ENCODE measurements around the gene GPR37. TPM values are rescaled to one million over a fixed set of nuclear protein-coding genes. Genes with fewer than 3 reads are reported as not detected.

Gene GPR37
- total RNA-seq: 1 to 10 TPM in 1 of 4 donors, under 1 TPM in 1, not detected in 2; 0.53 to 1.1 TPM

- peak in 2 of 3 donors; percentile 56 to 70 for DNase-seq
- H3K9me3 ChIP-seq: no peaks in the 10 kb centered on the region
- H3K27me3 ChIP-seq: peaks cover 0 to 5% of the 10 kb centered on the region in 2 donors
- peaks cover 0 to 18% (median 3%) of the 10 kb centered on the region in 4 donors for H3K4me1 ChIP-seq
- H3K27ac ChIP-seq: peak within 1 kb of the TSS in 1 of 4 donors; percentile 30
- peak within 1 kb of the TSS; percentile 20 to 63 (median 44) for H3K4me3 ChIP-seq
- no peak for TF ChIP-seq POLR2A (IDR thresholded peaks at IDR 0.05)
- TF ChIP-seq, protein P1, sequence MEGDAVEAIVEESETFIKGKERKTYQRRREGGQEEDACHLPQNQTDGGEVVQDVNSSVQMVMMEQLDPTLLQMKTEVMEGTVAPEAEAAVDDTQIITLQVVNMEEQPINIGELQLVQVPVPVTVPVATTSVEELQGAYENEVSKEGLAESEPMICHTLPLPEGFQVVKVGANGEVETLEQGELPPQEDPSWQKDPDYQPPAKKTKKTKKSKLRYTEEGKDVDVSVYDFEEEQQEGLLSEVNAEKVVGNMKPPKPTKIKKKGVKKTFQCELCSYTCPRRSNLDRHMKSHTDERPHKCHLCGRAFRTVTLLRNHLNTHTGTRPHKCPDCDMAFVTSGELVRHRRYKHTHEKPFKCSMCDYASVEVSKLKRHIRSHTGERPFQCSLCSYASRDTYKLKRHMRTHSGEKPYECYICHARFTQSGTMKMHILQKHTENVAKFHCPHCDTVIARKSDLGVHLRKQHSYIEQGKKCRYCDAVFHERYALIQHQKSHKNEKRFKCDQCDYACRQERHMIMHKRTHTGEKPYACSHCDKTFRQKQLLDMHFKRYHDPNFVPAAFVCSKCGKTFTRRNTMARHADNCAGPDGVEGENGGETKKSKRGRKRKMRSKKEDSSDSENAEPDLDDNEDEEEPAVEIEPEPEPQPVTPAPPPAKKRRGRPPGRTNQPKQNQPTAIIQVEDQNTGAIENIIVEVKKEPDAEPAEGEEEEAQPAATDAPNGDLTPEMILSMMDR (IDR thresholded peaks at IDR 0.05): peak in 2 of 6 experiments; percentile 12
- no peaks in the 10 kb centered on the region for H3K36me3 ChIP-seq
Measured at GRCh38 chr7:124765401-124766352, at the start of gene GPR37. Gene GPR37, minus strand, starts transcription at chr7:124765792. Its CDS starts 816 bp downstream, at chr7:124764976.

DNA sequence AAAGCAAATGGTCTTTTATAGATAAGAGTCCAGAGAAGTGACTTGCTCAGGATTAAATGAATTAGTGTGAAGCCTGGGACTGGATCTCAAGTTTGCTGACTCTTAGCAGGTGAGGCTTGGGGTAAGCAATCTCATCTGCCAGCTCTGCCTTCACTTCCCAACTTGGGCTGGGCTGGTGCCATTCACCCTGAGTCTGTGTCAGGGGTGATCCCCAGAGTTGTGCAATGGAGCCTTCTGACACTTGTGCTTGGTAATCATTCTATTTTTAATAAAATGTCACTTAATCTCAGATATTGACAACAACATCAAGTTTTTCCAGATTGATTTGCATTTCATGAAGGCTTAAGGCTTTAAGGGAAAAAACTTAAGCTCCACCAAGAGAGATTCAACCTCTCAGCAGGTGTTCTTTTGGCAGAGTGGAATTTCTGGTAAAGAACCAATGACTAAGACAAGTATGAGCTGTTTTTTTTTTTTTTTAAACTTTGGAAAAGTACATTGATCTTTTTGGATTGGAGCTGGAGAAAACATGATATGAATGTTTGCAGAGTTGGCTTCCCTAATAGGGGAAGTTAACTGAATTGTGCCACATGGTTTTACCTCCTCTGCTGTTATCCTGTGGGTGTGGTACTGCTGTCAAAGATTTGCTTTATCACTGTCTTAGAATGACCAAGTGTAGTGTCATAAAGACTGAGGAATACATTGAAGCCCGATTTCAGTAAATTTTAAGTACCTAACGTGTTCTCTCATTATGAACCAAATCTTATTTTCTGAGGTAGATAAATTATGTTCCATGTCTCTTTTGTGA is 48.6 kb upstream of the GPR37 start:
- Histone ChIP-seq H3K27ac (no peak overlapping the region), H3K27me3 (no peaks in the 10 kb centered on the region), H3K4me1 (no peaks in the 10 kb centered on the region), H3K4me3 (no peak overlapping the region), H3K36me3 (no peaks in the 10 kb centered on the region), H3K9me3 (no peaks in the 10 kb centered on the region)
- no peak for DNase-seq
- TF ChIP-seq POLR2A (IDR thresholded peaks at IDR 0.05): no peak
- TF ChIP-seq, protein P1 (IDR thresholded peaks at IDR 0.05): no peak

DNA sequence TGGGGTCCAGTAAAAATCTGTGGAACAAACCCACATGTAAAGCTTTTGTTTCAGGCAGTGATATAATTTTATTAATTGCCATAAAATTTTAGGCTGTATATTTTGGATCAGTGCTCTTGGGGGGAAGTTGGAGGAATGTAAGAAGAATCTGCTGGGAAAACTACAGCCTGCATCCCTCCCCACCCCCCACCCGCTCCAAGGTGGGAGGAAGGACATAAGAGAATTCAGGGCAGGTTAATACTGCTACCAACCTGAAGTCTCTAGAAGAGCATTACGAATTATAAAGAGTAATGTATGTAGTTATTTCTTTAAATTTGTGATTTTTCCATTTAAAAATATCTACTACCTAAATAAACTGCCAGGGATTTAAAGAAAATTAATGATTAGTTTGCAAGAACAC is 47.2 kb upstream of the GPR37 start:
- Histone ChIP-seq H3K4me3 (no peak overlapping the region), H3K4me1 (no peaks in the 10 kb centered on the region), H3K27ac (no peak overlapping the region), H3K9me3 (no peaks in the 10 kb centered on the region), H3K27me3 (no peaks in the 10 kb centered on the region), H3K36me3 (no peaks in the 10 kb centered on the region)
- TF ChIP-seq POLR2A (IDR thresholded peaks at IDR 0.05): no peak
- TF ChIP-seq, protein P1 (IDR thresholded peaks at IDR 0.05): no peak
- DNase-seq: no peak

DNA sequence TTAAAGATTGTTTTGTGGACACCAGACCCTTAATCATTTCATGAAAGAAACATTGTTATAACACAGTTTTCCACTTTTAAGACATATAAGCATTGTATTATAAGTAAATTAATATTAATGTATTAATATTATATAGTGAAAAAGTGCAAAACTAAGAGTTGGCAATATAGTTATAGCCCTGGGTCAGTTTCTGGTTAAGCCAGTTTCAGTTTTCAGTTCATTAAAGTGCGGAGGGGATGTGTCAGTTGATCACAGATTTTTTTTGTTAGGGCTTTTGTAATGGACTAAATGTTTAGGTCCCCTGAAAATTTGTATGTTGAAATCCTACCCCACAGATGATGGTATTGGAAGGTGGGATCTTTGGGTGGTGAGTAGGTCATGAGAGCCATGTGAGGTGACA is 45.7 kb upstream of the GPR37 start:
- no peaks in the 10 kb centered on the region for H3K36me3 ChIP-seq
- no peak overlapping the region for H3K27ac ChIP-seq
- no peaks in the 10 kb centered on the region for H3K27me3 ChIP-seq
- no peaks in the 10 kb centered on the region for H3K4me1 ChIP-seq
- TF ChIP-seq POLR2A (IDR thresholded peaks at IDR 0.05): no peak
- TF ChIP-seq, protein P1 (IDR thresholded peaks at IDR 0.05): no peak
- H3K9me3 ChIP-seq: no peaks in the 10 kb centered on the region
- H3K4me3 ChIP-seq: no peak overlapping the region
- no peak for DNase-seq

- Histone ChIP-seq H3K27me3 (no peaks in the 10 kb centered on the region), H3K27ac (no peak overlapping the region), H3K4me1 (no peaks in the 10 kb centered on the region), H3K36me3 (no peaks in the 10 kb centered on the region), H3K4me3 (no peak overlapping the region), H3K9me3 (no peaks in the 10 kb centered on the region)
- no peak for TF ChIP-seq POLR2A (IDR thresholded peaks at IDR 0.05)
- TF ChIP-seq, protein P1 (IDR thresholded peaks at IDR 0.05): no peak
- DNase-seq: no peak
Measured at GRCh38 chr7:124810605-124811004, 45.0 kb upstream of the GPR37 start.

Measured in Peyer's patch (tissue), 4 donors.